ENCODE results near the gene PRSS36.

DNA sequence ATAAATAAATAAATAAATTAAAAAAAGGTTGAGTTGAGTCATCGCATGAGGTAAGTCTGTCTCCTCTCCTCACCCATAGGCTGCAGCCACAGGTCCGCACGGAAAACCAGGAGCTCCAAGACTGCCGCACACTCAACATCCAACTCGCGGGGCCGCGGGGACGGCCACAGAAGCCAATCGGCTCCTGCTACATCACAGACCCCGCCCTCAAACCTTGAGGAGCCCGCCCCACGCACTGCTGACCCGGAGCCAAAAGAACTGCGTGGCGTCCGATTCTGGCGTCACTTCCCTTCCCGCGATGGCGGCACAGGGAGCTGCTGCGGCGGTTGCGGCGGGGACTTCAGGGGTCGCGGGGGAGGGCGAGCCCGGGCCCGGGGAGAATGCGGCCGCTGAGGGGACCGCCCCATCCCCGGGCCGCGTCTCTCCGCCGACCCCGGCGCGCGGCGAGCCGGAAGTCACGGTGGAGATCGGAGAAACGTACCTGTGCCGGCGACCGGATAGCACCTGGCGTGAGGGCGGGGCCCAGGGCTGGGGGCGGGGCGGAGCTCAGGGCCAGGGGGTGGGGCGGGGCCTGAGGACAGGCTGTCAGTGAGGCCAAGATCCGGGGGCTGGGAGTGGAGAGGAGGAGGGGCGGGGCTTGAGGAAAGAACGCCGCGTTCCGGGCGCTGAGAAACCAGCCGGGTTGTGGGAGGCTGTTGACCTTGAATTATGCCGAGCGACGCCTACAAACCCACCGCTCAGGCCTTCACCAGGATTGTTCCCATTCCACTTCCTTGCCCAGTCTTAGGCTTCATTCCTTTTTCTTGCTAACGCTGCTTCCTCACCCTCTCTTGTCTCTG lies 32.3 kb downstream of the PRSS36 start, which contains the start of gene KAT8:
- peak in 1 of 11 experiments; percentile 8 for TF ChIP-seq CTCF (IDR thresholded peaks at IDR 0.05 in 8 of 11, conservative IDR thresholded peaks at IDR 0.05 in 3 of 11)
- TF ChIP-seq POLR2AphosphoS5 (IDR thresholded peaks at IDR 0.05), result peak; percentile 99
- peak; percentile 35 to 78 (median 76) for TF ChIP-seq POLR2A (IDR thresholded peaks at IDR 0.05)
